Uterus (tissue), 2 donors: Measurements from ENCODE around the gene SEMA4C.

Source experiments
- CTCF ChIP-seq, 4 experiments: fragments of 200-600 bp in 2 of 4; fragments of 450-650 bp in 2 of 4; sonication (generic) in 2 of 4; IDR thresholded peaks; one replicate each; pipeline ENCODE4 v1.5.1; 2016 to 2019; ENCODE audit warnings: antibody characterized with exemption in 4 of 4, mild to moderate bottlenecking in 2 of 4, moderate library complexity in 1 of 4
- POLR2A ChIP-seq, 2 donors: fragments of 450-650 bp; IDR thresholded peaks; one replicate each; pipeline ENCODE4 v1.6.1; 2016; ENCODE audit warnings: antibody characterized with exemption in 2 of 2, mild to moderate bottlenecking in 1 of 2, moderate library complexity in 1 of 2

GRCh38 chr2:96898641-96899412 lies 28.9 kb upstream of the SEMA4C start:
- TF ChIP-seq CTCF (IDR thresholded peaks at IDR 0.05): no peak
- no peak for TF ChIP-seq POLR2A (IDR thresholded peaks at IDR 0.05)
